Activated B cell treated with CpG ODN at 0.5 μM for 24 hours (primary cell): Measurements from ENCODE around the gene SHISA3. TPM values are rescaled to one million over a fixed set of nuclear protein-coding genes. Genes with fewer than 3 reads are reported as not detected.

Source experiments
- ATAC-seq: fragments of 200-7000 bp; cut with Tn5 transposase; one replicate; pipeline ENCODE4 v1.10.0; 2021; ENCODE audit warnings: low read depth, mild to moderate bottlenecking, moderate library complexity
- CTCF ChIA-PET: fragments of 350-600 bp; sonication (Branson Sonifier 250); formaldehyde crosslinking; loops from one replicate; lab custom pipeline; 2021; ENCODE audit warnings: antibody characterized with exemption; lab: Charles Lee
- POLR2A ChIA-PET: fragments of 350-600 bp; sonication (Branson Sonifier 250); formaldehyde crosslinking; loops from one replicate; lab custom pipeline; 2021; ENCODE audit warnings: antibody characterized with exemption; lab: Charles Lee
- DNase-seq: peaks from one replicate; pipeline ENCODE4 v3.0.0; 2022
- H3K27ac Mint-ChIP-seq: one replicate; pipeline ENCODE4 v1.8.0; 2020; ENCODE audit warnings: mixed read lengths
- H3K27me3 Mint-ChIP-seq: one replicate; pipeline ENCODE4 v1.8.0; 2021; ENCODE audit warnings: mixed read lengths
- H3K36me3 Mint-ChIP-seq: one replicate; pipeline ENCODE4 v1.8.0; 2021; ENCODE audit warnings: low read depth, mixed read lengths
- H3K4me1 Mint-ChIP-seq: one replicate; pipeline ENCODE4 v1.8.0; 2021; ENCODE audit warnings: mixed read lengths
- H3K4me3 Mint-ChIP-seq: one replicate; pipeline ENCODE4 v1.8.0; 2020; ENCODE audit warnings: mild to moderate bottlenecking, mixed read lengths
- H3K9me3 Mint-ChIP-seq: one replicate; pipeline ENCODE4 v1.8.0; 2020; ENCODE audit warnings: mixed read lengths
- intact Hi-C: fragments of 100-400 bp; cut with micrococcal nuclease; formaldehyde crosslinking; loops from one replicate; pipeline ENCODE4 v1.15.1; 2024
- total RNA-seq: library from RNA; stranded (reverse); gene quantifications from 2 replicates; pipeline ENCODE4 v1.2.3, GENCODE V29; 2022
- TF ChIP-seq, protein P1 (sequence below): fragments of 200-600 bp; IDR thresholded peaks from one replicate; pipeline ENCODE4 v1.8.0; 2022; ENCODE audit warnings: antibody characterized with exemption, mild to moderate bottlenecking

The SHISA3 gene
- total RNA-seq, 1 donor from 2014 or later: not detected

DNA sequence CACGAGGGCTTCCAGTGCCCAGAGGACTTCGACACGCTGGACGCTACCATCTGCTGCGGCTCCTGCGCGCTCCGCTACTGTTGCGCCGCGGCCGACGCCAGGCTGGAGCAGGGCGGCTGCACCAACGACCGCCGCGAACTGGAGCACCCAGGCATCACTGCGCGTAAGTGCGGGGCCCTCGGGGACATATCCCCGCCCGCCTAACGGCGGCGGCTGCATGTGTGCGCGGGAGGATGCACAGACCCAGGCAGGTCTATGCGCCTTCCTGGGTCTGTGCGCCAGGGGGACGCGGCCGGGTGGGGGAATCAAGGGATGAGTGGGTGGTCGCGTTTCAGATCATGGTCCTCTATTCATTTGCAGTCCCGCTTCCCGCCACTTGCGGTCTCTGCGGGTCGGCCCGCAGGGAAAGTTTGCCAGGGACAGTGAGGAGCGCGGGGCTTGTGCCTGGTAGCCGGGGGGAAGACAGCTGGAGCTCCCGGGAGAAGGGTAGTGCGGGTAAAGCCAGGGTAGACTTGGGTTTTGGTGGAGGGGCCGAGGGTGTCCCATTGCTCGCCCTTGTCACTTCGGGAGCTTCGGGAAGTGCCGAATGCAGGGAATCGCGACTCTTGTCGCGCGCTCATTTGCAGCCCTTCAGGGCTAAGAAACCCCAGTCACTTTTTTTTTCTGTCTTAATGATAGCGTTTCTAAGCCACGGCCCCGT, 1.0 kb downstream of the SHISA3 start:
- intact Hi-C loops: loop anchor here (5.0 kb wide), 3 partner anchors 116 to 516 kb away; partner anchors contain the start of gene BEND4
- ATAC-seq (peak; percentile 49), DNase-seq (no peak)
- ChIA-PET CTCF (no interaction called here), POLR2A (no interaction called here)
- peak overlapping the region; percentile 89 for H3K4me3 Mint-ChIP-seq
- no peak overlapping the region for H3K27ac Mint-ChIP-seq
- peaks cover 36% of the 10 kb centered on the region for H3K4me1 Mint-ChIP-seq
- TF ChIP-seq, protein P1, sequence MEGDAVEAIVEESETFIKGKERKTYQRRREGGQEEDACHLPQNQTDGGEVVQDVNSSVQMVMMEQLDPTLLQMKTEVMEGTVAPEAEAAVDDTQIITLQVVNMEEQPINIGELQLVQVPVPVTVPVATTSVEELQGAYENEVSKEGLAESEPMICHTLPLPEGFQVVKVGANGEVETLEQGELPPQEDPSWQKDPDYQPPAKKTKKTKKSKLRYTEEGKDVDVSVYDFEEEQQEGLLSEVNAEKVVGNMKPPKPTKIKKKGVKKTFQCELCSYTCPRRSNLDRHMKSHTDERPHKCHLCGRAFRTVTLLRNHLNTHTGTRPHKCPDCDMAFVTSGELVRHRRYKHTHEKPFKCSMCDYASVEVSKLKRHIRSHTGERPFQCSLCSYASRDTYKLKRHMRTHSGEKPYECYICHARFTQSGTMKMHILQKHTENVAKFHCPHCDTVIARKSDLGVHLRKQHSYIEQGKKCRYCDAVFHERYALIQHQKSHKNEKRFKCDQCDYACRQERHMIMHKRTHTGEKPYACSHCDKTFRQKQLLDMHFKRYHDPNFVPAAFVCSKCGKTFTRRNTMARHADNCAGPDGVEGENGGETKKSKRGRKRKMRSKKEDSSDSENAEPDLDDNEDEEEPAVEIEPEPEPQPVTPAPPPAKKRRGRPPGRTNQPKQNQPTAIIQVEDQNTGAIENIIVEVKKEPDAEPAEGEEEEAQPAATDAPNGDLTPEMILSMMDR: no peak
- H3K36me3 Mint-ChIP-seq: no peaks in the 10 kb centered on the region
- H3K27me3 Mint-ChIP-seq: peaks cover 51% of the 10 kb centered on the region
- H3K9me3 Mint-ChIP-seq: no peaks in the 10 kb centered on the region

DNA sequence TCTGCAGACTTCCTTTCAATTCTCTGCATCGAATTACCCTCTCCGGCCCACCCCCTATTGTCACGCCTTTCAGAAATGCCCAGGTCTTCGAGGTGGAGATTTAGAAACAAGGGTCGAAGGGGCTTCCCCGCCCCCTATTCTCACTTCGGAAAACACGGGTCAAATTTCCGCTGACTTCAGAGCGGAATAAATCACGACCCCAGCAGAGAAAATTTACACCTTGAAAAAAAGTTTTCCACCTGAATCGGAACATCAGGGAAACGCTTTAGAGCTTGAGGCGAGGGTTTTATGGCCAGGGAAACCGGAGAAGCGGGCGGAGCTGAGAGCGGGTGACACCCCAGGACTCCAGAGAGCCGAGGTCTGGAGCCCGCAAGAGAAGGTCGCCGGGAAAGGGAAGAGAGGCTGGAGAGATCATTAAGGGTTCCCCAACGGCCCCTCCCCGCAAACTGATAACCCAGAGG, 1.6 kb downstream of the SHISA3 start:
- Mint-ChIP-seq H3K9me3 (no peaks in the 10 kb centered on the region), H3K4me3 (peak overlapping the region; percentile 89), H3K4me1 (peaks cover 32% of the 10 kb centered on the region), H3K27ac (no peak overlapping the region), H3K27me3 (peaks cover 51% of the 10 kb centered on the region), H3K36me3 (no peaks in the 10 kb centered on the region)
- DNase-seq (no peak), ATAC-seq (no peak)
- POLR2A ChIA-PET: no interaction called here
- CTCF ChIA-PET: no interaction called here
- TF ChIP-seq, protein P1: no peak
- intact Hi-C loops: loop anchor here (5.0 kb wide), 3 partner anchors 117 to 517 kb away; partner anchors contain the start of gene BEND4

- ChIA-PET POLR2A (no interaction called here), CTCF (no interaction called here)
- intact Hi-C loops: loop anchor here (5.0 kb wide), 3 partner anchors 117 to 517 kb away; partner anchors contain the start of gene BEND4
- ATAC-seq: no peak
- Mint-ChIP-seq H3K9me3 (no peaks in the 10 kb centered on the region), H3K36me3 (no peaks in the 10 kb centered on the region), H3K27ac (no peak overlapping the region), H3K4me1 (peaks cover 32% of the 10 kb centered on the region), H3K4me3 (peak overlapping the region; percentile 89), H3K27me3 (peaks cover 51% of the 10 kb centered on the region)
- no peak for DNase-seq
- TF ChIP-seq, protein P1: no peak
These were observed 2.1 kb downstream of the SHISA3 start for GRCh38 chr4:42399393-42399792.

DNA sequence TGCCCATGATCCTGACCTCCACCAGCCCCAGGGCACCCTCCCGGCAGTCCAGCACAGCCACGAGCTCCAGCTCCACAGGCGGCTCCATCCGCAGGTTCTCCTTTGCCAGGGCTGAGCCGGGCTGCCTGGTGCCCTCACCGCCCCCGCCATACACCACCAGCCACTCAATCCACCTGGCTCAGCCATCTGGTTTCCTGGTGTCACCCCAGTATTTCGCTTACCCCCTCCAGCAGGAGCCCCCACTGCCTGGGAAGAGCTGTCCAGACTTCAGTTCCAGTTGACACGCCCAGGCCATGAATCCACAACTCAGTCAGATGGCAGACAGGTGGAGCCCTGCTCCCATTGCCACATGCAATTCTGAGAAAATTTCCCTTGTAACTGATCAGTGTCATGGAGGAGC, 3.9 kb downstream of the SHISA3 start:
- ATAC-seq: no peak
- Mint-ChIP-seq H3K27me3 (peaks cover 46% of the 10 kb centered on the region), H3K36me3 (peaks cover 4% of the 10 kb centered on the region)

GRCh38 chr4:42404001-42404400, 6.7 kb downstream of the SHISA3 start:
- H3K4me3 Mint-ChIP-seq: no peak overlapping the region
- TF ChIP-seq, protein P1: no peak
- ChIA-PET POLR2A (no interaction called here), CTCF (no interaction called here)
- H3K9me3 Mint-ChIP-seq: no peaks in the 10 kb centered on the region
- DNase-seq (no peak), ATAC-seq (no peak)
- H3K36me3 Mint-ChIP-seq: peaks cover 8% of the 10 kb centered on the region
- intact Hi-C loops: no loop called here
- H3K27ac Mint-ChIP-seq: no peak overlapping the region
- peaks cover 10% of the 10 kb centered on the region for H3K4me1 Mint-ChIP-seq
- H3K27me3 Mint-ChIP-seq: peaks cover 25% of the 10 kb centered on the region

More for the DNA sequence above, 3.9 kb downstream of the SHISA3 start:
- no peaks in the 10 kb centered on the region for H3K9me3 Mint-ChIP-seq
- CTCF ChIA-PET: no interaction called here
- no peak for DNase-seq
- H3K4me3 Mint-ChIP-seq: no peak overlapping the region
- POLR2A ChIA-PET: no interaction called here
- intact Hi-C loops: no loop called here
- peaks cover 32% of the 10 kb centered on the region for H3K4me1 Mint-ChIP-seq
- TF ChIP-seq, protein P1: no peak
- H3K27ac Mint-ChIP-seq: no peak overlapping the region
